Thyroid gland (tissue), 4 donors: ENCODE results near the gene RAB6D. TPM values are rescaled to one million over a fixed set of nuclear protein-coding genes. Genes with fewer than 3 reads are reported as not detected.
"Not testable (repeated sequence)": the region's sequence is repeated elsewhere in the genome, so short reads cannot be mapped to it uniquely, and the experiment has no call there.

Experiments used
- DNase-seq, 2 donors: peaks; one replicate each; pipeline ENCODE4 v3.0.0-alpha.2; 2019
- H3K27ac ChIP-seq, 3 donors: fragments of 200-600 bp; sonication (generic); 1 replicate in 2 of 3; 2 replicates in 1 of 3; pipeline ENCODE4 v1.5.1; 2016 to 2019; ENCODE audit warnings: mild to moderate bottlenecking in 1 of 3, moderate library complexity in 1 of 3
- H3K27me3 ChIP-seq: fragments of 200-600 bp; sonication (generic); one replicate; pipeline ENCODE4 v1.5.1; 2019
- H3K36me3 ChIP-seq, 2 donors: fragments of 200-600 bp; sonication (generic); one replicate each; pipeline ENCODE4 v1.5.1; 2016 to 2019
- H3K4me1 ChIP-seq, 2 donors: fragments of 200-600 bp; sonication (generic); one replicate each; pipeline ENCODE4 v1.5.1; 2017 to 2019
- H3K4me3 ChIP-seq, 3 donors: fragments of 200-600 bp; sonication (generic); replicated peaks in 1 of 3; 1 replicate in 2 of 3; 2 replicates in 1 of 3; pipeline ENCODE4 v1.5.1; 2016; ENCODE audit warnings: mild to moderate bottlenecking in 1 of 3
- H3K9me3 ChIP-seq: fragments of 200-600 bp; sonication (generic); one replicate; pipeline ENCODE4 v1.5.1; 2017
- CTCF ChIP-seq, 6 experiments: fragments of 200-600 bp in 3 of 6; fragments of 450-650 bp in 3 of 6; sonication (generic) in 3 of 6; IDR thresholded peaks; one replicate each; pipeline ENCODE4 v1.5.1; 2016 to 2019; ENCODE audit warnings: antibody characterized with exemption in 6 of 6, mild to moderate bottlenecking in 2 of 6, inconsistent platforms in 1 of 6, moderate library complexity in 1 of 6
- POLR2A ChIP-seq, 2 donors: fragments of 450-650 bp; IDR thresholded peaks; one replicate each; pipeline ENCODE4 v1.6.1; 2017; ENCODE audit warnings: antibody characterized with exemption in 2 of 2, mild to moderate bottlenecking in 2 of 2, moderate library complexity in 1 of 2
- WGBS, 2 donors: methylation state at CpG; one replicate each; pipeline ENCODE4 v1.1.5; 2017; 5-methylcytosine and 5-hydroxymethylcytosine counted together
- intact Hi-C: fragments of 100-400 bp; cut with DNase I; formaldehyde crosslinking; loops from one replicate; pipeline ENCODE4 v1.15.1; 2023
- total RNA-seq, 4 donors: library from RNA; depleted of rRNA; stranded (reverse); fragments of >200 nt; gene quantifications; one replicate each; pipeline ENCODE4 v1.2.3, GENCODE V29; 2016

Gene RAB6D
- total RNA-seq, 4 donors from 2014 or later, result not detected

- peak; percentile 16 to 29 for DNase-seq
- H3K36me3 ChIP-seq, intact Hi-C loops: not testable (repeated sequence)
These were observed 28.6 kb downstream of the RAB6D start for GRCh38 chr2:131335319-131335718.

GRCh38 chr2:131332709-131333108, 31.3 kb downstream of the RAB6D start:
- H3K4me1 ChIP-seq, H3K9me3 ChIP-seq, H3K27ac ChIP-seq, H3K36me3 ChIP-seq, DNase-seq, H3K27me3 ChIP-seq, intact Hi-C loops, H3K4me3 ChIP-seq: not testable (repeated sequence)
- 95% methylated on average over 3 of the region's 3 CpGs for WGBS, 2 donors

More at GRCh38 chr2:131335319-131335718, 28.6 kb downstream of the RAB6D start:
- not testable (repeated sequence) for H3K4me1 ChIP-seq, H3K27me3 ChIP-seq, H3K4me3 ChIP-seq, H3K9me3 ChIP-seq, H3K27ac ChIP-seq
- WGBS, 2 donors, result 32 to 36% methylated on average over 6 of the region's 6 CpGs

GRCh38 chr2:131331000-131331399, 33.0 kb downstream of the RAB6D start:
- H3K4me3 ChIP-seq, H3K4me1 ChIP-seq, H3K27ac ChIP-seq, H3K36me3 ChIP-seq, intact Hi-C loops, H3K27me3 ChIP-seq, H3K9me3 ChIP-seq: not testable (repeated sequence)
- DNase-seq, result peak; percentile 20 to 39
- WGBS, 2 donors, result 26 to 27% methylated on average over 5 to 10 of the region's 43 CpGs

GRCh38 chr2:131322209-131322608, 41.8 kb downstream of the RAB6D start:
- H3K36me3 ChIP-seq, result no peaks in the 10 kb centered on the region
- no peaks in the 10 kb centered on the region for H3K4me1 ChIP-seq
- H3K9me3 ChIP-seq, result no peaks in the 10 kb centered on the region
- H3K27me3 ChIP-seq, result no peaks in the 10 kb centered on the region
- intact Hi-C loops, result no loop called here
- no peak overlapping the region for H3K27ac ChIP-seq
- 75 to 77% methylated on average over 6 of the region's 6 CpGs for WGBS, 2 donors
- no peak for TF ChIP-seq POLR2A (IDR thresholded peaks at IDR 0.05)
- no peak for TF ChIP-seq CTCF (IDR thresholded peaks at IDR 0.05)
- no peak overlapping the region for H3K4me3 ChIP-seq
- DNase-seq, result no peak

- H3K27me3 ChIP-seq, H3K4me1 ChIP-seq, DNase-seq, H3K36me3 ChIP-seq, intact Hi-C loops, H3K9me3 ChIP-seq, H3K4me3 ChIP-seq, H3K27ac ChIP-seq: not testable (repeated sequence)
- WGBS, 2 donors, result 86 to 88% methylated on average over 1 of the region's 1 CpG
These were observed 42.6 kb downstream of the RAB6D start for GRCh38 chr2:131321344-131321743.

GRCh38 chr2:131311001-131311400, 53.0 kb downstream of the RAB6D start:
- DNase-seq, H3K4me3 ChIP-seq, H3K27me3 ChIP-seq, H3K27ac ChIP-seq, H3K36me3 ChIP-seq, intact Hi-C loops, H3K4me1 ChIP-seq, H3K9me3 ChIP-seq: not testable (repeated sequence)
- WGBS, 2 donors, result 87 to 88% methylated on average over 2 of the region's 2 CpGs

Other genes starting within 250 kb of the RAB6D start
- gene POTEE, start 154.6 kb downstream of the RAB6D start, total RNA-seq, result under 1 TPM in 2 of 4 donors, not detected in 2; 0.11 to 0.40 TPM
- gene TUBA3D, start 112.0 kb upstream of the RAB6D start, total RNA-seq, result 1 to 10 TPM in 1 of 4 donors, not detected in 3; 1.3 TPM
- gene MZT2A, start 128.2 kb upstream of the RAB6D start, total RNA-seq, result 100 to 1,000 TPM in 2 of 4 donors, 10 to 100 TPM in 2; 60.6 to 116 (median 91.8) TPM
- 10 to 100 TPM in 2 of 4 donors, 1 to 10 TPM in 2; 3.3 to 21.6 (median 9.4) TPM for gene CCDC74A, start 163.7 kb upstream of the RAB6D start, total RNA-seq